T-helper 1 cell treated with Interleukin-12 subunit alpha and Interleukin-12 subunit beta and Interleukin-4 antibody, amounts not matched to agents 30 μg/mL and 1 μg/mL, for 36 hours (primary cell): ENCODE data around the gene WNK2.

Experiments
- H3K27ac Mint-ChIP-seq: one replicate; pipeline ENCODE4 v1.8.0; 2021; ENCODE audit warnings: mild to moderate bottlenecking, mixed read lengths
- H3K27me3 Mint-ChIP-seq: one replicate; pipeline ENCODE4 v1.8.0; 2021; ENCODE audit warnings: low read depth, mixed read lengths
- H3K36me3 Mint-ChIP-seq: one replicate; pipeline ENCODE4 v1.8.0; 2021; ENCODE audit warnings: low read depth, mixed read lengths
- H3K4me1 Mint-ChIP-seq: one replicate; pipeline ENCODE4 v1.8.0; 2021; ENCODE audit warnings: low read depth, mixed read lengths
- H3K4me3 Mint-ChIP-seq: one replicate; pipeline ENCODE4 v1.8.0; 2021; ENCODE audit warnings: mild to moderate bottlenecking, moderate library complexity, mixed read lengths
- H3K9me3 Mint-ChIP-seq: one replicate; pipeline ENCODE4 v1.8.0; 2021; ENCODE audit warnings: mixed read lengths

The WNK2 gene

GRCh38 chr9:93290495-93291434 lies 106.8 kb downstream of the WNK2 start:
- no peaks in the 10 kb centered on the region for H3K9me3 Mint-ChIP-seq
- peaks cover 4% of the 10 kb centered on the region for H3K4me1 Mint-ChIP-seq
- no peak overlapping the region for H3K4me3 Mint-ChIP-seq
- H3K36me3 Mint-ChIP-seq = no peaks in the 10 kb centered on the region
- no peak overlapping the region for H3K27ac Mint-ChIP-seq
- no peaks in the 10 kb centered on the region for H3K27me3 Mint-ChIP-seq

- no peaks in the 10 kb centered on the region for H3K9me3 Mint-ChIP-seq
- no peaks in the 10 kb centered on the region for H3K36me3 Mint-ChIP-seq
- H3K4me3 Mint-ChIP-seq = no peak overlapping the region
- no peaks in the 10 kb centered on the region for H3K27me3 Mint-ChIP-seq
- H3K27ac Mint-ChIP-seq = no peak overlapping the region
- H3K4me1 Mint-ChIP-seq = peaks cover 4% of the 10 kb centered on the region
These were observed 107.8 kb downstream of the WNK2 start for GRCh38 chr9:93291536-93292287.

- Mint-ChIP-seq H3K27me3 (peaks cover 2% of the 10 kb centered on the region), H3K27ac (no peak overlapping the region), H3K9me3 (no peaks in the 10 kb centered on the region), H3K36me3 (no peaks in the 10 kb centered on the region), H3K4me3 (no peak overlapping the region), H3K4me1 (peaks cover 6% of the 10 kb centered on the region)
These were observed 108.3 kb downstream of the WNK2 start for GRCh38 chr9:93292288-93292615.

- H3K27me3 Mint-ChIP-seq = peaks cover 3% of the 10 kb centered on the region
- no peaks in the 10 kb centered on the region for H3K36me3 Mint-ChIP-seq
- H3K4me3 Mint-ChIP-seq = no peak overlapping the region
- H3K9me3 Mint-ChIP-seq = no peaks in the 10 kb centered on the region
- H3K27ac Mint-ChIP-seq = no peak overlapping the region
- peaks cover 6% of the 10 kb centered on the region for H3K4me1 Mint-ChIP-seq
These were observed 108.9 kb downstream of the WNK2 start for GRCh38 chr9:93292664-93293328.

- no peaks in the 10 kb centered on the region for H3K36me3 Mint-ChIP-seq
- peaks cover 6% of the 10 kb centered on the region for H3K4me1 Mint-ChIP-seq
- H3K27me3 Mint-ChIP-seq = peaks cover 3% of the 10 kb centered on the region
- H3K27ac Mint-ChIP-seq = no peak overlapping the region
- no peak overlapping the region for H3K4me3 Mint-ChIP-seq
- H3K9me3 Mint-ChIP-seq = no peaks in the 10 kb centered on the region
These were observed 110.1 kb downstream of the WNK2 start for GRCh38 chr9:93294011-93294410.

- Mint-ChIP-seq H3K27me3 (peaks cover 3% of the 10 kb centered on the region), H3K4me1 (peaks cover 3% of the 10 kb centered on the region), H3K4me3 (no peak overlapping the region), H3K36me3 (no peaks in the 10 kb centered on the region), H3K9me3 (no peaks in the 10 kb centered on the region), H3K27ac (no peak overlapping the region)
These were observed 111.1 kb downstream of the WNK2 start for GRCh38 chr9:93295031-93295430.

- H3K36me3 Mint-ChIP-seq = no peaks in the 10 kb centered on the region
- peaks cover 3% of the 10 kb centered on the region for H3K27me3 Mint-ChIP-seq
- no peak overlapping the region for H3K27ac Mint-ChIP-seq
- H3K9me3 Mint-ChIP-seq = no peaks in the 10 kb centered on the region
- H3K4me1 Mint-ChIP-seq = peaks cover 3% of the 10 kb centered on the region
- H3K4me3 Mint-ChIP-seq = no peak overlapping the region
These were observed 111.6 kb downstream of the WNK2 start for GRCh38 chr9:93295456-93296076.

- H3K4me3 Mint-ChIP-seq = no peak overlapping the region
- no peaks in the 10 kb centered on the region for H3K36me3 Mint-ChIP-seq
- H3K27ac Mint-ChIP-seq = no peak overlapping the region
- H3K9me3 Mint-ChIP-seq = no peaks in the 10 kb centered on the region
- H3K4me1 Mint-ChIP-seq = peaks cover 4% of the 10 kb centered on the region
- H3K27me3 Mint-ChIP-seq = peaks cover 3% of the 10 kb centered on the region
These were observed 113.0 kb downstream of the WNK2 start for GRCh38 chr9:93296889-93297480.

GRCh38 chr9:93297659-93298497 lies 113.9 kb downstream of the WNK2 start:
- Mint-ChIP-seq H3K27ac (no peak overlapping the region), H3K36me3 (no peaks in the 10 kb centered on the region), H3K4me3 (no peak overlapping the region), H3K9me3 (no peaks in the 10 kb centered on the region), H3K4me1 (peaks cover 9% of the 10 kb centered on the region), H3K27me3 (peaks cover 3% of the 10 kb centered on the region)

GRCh38 chr9:93298498-93299417 lies 114.8 kb downstream of the WNK2 start:
- peaks cover 3% of the 10 kb centered on the region for H3K27me3 Mint-ChIP-seq
- H3K4me1 Mint-ChIP-seq = peaks cover 9% of the 10 kb centered on the region
- H3K27ac Mint-ChIP-seq = no peak overlapping the region
- no peaks in the 10 kb centered on the region for H3K36me3 Mint-ChIP-seq
- H3K4me3 Mint-ChIP-seq = no peak overlapping the region
- no peaks in the 10 kb centered on the region for H3K9me3 Mint-ChIP-seq

GRCh38 chr9:93299418-93300174 lies 115.7 kb downstream of the WNK2 start:
- H3K9me3 Mint-ChIP-seq = no peaks in the 10 kb centered on the region
- peaks cover 3% of the 10 kb centered on the region for H3K27me3 Mint-ChIP-seq
- peaks cover 9% of the 10 kb centered on the region for H3K4me1 Mint-ChIP-seq
- no peaks in the 10 kb centered on the region for H3K36me3 Mint-ChIP-seq
- no peak overlapping the region for H3K27ac Mint-ChIP-seq
- H3K4me3 Mint-ChIP-seq = no peak overlapping the region

GRCh38 chr9:93300175-93300572 lies 116.2 kb downstream of the WNK2 start:
- Mint-ChIP-seq H3K9me3 (no peaks in the 10 kb centered on the region), H3K4me1 (peaks cover 9% of the 10 kb centered on the region), H3K27ac (no peak overlapping the region), H3K27me3 (peaks cover 3% of the 10 kb centered on the region), H3K36me3 (no peaks in the 10 kb centered on the region), H3K4me3 (no peak overlapping the region)
